COR-L47 (cell line): ENCODE measurements around the gene DIDO1.

Source experiments
- DNase-seq: peaks from one replicate; lab custom pipeline; 2025; lab: John Stamatoyannopoulos, UW

DIDO1 gene

GRCh38 chr20:62910777-62911497, 15.4 kb downstream of the DIDO1 start:
- DNase-seq, result no peak

DNA sequence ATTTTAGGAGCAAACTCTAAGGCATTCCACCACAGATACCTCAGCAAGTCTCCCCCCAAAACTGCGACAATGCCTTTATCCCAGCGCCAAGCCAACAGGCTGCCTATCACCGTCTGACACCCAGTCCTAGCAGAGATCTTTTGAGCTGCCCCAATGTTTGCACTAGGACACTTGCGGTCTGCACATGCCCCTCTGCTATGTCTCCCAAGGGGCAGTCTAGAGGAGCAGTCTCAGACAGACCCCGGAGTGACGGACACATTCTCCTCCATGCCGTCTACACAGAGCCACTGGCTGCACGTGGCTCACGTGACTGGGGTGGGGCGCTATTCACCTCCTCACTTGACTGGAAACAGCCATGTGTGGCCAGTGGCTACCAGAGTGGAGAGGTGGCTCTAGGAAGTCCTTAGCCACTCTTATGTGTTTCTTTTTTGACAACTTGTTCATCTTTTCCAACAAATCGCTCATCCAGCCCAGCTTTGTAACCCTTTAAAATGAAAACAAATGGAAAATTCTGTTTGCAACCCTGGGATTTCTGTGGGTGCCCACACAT, 16.0 kb downstream of the DIDO1 start:
- no peak for DNase-seq

GRCh38 chr20:62908971-62909791, 17.1 kb downstream of the DIDO1 start:
- DNase-seq, result peak; percentile 94

GRCh38 chr20:62907384-62908317, 18.7 kb downstream of the DIDO1 start:
- DNase-seq, result no peak

- no peak for DNase-seq
Observed at GRCh38 chr20:62906647-62907375, 19.5 kb downstream of the DIDO1 start.

- DNase-seq, result no peak
Observed at GRCh38 chr20:62906209-62906608, 20.1 kb downstream of the DIDO1 start.

DNA sequence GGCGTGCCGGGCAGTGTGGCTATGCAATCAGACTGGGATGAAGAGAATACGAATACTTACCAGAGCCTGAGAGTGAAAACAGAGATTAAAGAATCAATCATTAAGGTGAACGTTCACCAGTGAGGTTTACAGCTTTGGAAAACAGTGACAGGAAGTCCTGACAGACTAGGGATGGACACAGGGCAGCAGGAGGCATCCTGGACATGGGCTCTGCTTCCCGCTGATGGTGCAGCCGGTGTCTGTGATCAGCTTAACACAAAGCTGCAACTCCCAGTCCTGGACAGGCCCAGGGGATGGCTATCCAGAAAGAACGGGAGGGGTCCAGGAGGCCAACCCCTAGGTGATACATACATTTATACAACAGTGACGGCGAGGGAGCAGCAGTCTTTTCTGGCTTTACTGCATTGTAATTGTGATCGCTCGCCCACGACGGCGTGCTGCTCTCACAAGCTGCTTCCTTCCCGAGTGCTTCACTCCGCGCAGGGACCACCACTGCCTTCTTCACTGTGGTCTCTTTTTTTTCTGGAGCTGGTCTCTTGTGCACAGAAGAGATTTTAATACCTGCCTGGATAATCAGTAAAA, 20.7 kb downstream of the DIDO1 start:
- DNase-seq, result no peak

DNA sequence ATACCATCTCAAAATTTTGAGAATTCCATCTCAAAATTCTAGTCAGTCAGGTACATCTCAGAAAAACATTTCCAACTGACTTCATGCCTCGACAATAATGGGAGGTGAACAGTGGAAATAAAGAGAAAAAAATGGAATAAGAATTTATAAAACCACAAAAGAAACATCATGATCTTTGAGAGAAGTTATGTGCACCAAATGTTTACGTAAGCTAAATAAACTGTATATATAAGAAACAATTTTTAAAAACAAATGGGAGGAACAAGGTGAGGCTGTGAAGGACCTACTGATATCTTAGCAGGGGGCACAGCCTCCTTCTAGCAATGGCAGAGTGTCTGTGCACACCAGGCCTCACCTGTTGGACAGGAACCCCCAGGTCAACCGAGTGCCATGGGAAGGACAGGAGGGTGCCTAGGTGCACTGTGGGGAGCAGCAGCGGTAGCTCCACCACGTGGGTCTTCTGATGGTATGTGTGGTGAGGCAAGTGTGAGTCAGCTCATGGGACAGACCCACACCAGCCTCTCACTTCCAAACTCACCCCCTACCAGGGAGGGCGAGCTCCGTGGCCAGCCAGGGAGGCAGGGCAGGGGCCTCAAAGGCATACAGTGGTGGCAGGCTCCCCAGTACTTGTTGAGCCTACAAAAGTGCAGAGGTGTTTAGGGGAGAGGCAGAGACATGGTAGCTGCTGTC, 23.2 kb downstream of the DIDO1 start:
- DNase-seq, result no peak

DNA sequence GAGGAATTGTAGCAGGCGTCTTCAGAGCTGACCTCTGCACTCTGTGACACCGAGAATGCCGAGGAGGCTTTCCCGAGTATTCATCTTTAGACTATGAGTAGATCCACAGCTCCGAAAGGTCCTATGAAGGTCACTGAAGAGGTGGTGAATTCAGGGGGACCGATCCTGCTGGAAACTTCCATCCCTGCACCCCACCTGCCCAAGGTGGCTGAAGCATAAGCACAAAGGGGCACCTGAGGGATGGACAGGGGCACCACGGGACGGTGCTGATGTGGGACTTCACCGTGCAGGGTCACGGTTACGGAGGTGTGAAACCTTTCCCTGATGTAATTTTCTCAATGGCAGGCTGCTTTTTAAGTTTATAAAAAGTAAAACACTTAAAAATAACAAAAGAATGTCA, 24.4 kb downstream of the DIDO1 start:
- no peak for DNase-seq

GRCh38 chr20:62900692-62901584, 25.4 kb downstream of the DIDO1 start:
- no peak for DNase-seq

DNA sequence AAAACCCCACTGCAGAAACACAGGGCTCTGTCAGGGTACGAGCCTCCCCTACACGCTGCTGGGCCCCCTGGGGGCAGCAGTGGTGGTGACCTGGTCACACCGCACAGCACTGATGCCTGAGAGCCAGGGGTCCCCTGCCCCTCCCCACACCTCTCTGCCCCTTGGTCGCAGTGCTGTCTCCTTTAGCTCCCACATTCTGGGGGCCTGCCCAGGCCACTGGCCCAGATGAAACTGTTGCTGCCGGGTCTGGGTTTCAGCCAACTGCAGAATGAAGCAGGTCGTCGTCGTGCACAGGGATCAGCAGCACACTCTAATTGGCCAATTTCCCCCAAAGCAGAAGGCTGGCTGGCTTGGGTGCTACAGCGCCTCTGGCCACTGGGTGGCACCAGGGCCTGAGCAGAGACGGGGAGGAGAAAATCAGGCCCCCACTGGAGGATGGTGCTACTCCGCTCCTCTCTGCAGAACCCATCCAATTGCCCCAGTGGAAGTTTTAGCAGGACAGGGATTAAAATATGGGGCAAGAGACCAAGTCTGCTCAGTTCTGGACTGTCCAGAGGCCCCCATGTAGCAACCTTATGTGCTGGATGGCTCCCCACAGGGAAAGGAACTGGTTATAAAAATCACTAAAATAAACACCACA, 26.1 kb downstream of the DIDO1 start:
- DNase-seq, result peak; percentile 69

- no peak for DNase-seq
Observed at GRCh38 chr20:62899633-62900051, 26.7 kb downstream of the DIDO1 start.

- DNase-seq, result no peak
Observed at GRCh38 chr20:62898970-62899632, 27.2 kb downstream of the DIDO1 start.

DNA sequence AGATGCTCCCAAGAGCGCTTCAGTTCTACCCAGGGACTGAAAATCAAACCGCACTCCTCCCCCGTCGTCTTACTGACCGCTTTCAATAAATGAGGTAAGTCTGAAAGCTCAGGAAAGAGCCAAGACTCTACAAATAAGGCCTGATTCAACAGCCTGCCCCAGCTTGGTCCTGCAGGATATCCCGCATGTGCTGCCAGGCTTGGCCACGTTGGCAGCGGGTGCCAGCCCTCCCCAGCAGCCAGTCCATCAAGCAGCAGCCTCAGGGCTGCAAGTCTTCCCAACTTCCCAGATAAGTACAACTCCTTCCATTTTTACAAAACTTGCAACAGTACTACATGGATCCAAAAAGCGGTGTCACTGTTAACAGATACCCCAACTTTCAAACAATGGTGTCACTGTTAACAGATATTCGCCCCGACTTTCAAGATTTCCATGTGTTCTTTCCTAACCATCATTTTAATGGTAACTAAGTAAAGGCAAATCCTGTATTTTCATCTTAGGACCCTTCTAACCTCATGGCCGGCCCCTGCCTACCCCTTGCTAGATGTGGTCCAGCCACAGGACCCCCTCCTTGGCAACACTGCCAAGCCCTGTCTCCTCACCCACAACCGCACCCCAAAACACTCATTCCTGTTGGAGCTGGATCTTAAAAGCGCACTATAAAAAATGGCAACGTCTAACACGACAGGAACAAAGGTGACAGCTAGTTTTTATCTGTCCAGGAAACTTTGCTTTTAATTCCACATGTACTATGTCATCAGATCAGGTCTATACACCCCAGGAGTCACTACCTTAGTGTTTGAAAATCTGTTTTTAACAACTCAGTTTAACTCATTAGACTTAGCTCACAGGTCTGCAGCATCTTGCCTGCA, 28.0 kb downstream of the DIDO1 start:
- DNase-seq, result no peak

- DNase-seq, result no peak
Observed at GRCh38 chr20:62897666-62898065, 28.6 kb downstream of the DIDO1 start.

DNA sequence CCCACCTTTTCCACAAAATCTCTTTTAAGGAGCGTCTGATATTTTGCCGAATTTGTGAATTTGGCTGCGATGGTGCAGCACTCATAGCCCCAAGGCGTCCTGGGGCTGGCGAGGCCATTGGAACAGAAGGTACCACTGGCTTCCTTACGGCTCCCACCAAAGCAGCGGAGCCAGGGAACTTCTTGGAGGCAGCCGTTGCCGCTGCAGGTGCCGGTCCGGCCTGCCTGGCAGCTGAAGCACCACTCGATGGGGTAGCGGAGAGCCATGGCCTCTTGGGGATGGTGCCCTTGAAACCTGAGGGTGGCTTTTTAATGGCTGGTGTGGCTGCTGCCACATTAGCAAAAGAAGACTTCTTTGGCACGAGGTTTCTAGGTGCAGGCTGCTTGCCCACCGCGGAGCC, 29.8 kb downstream of the DIDO1 start:
- DNase-seq, result no peak

- no peak for DNase-seq
Observed at GRCh38 chr20:62895539-62895938, 30.8 kb downstream of the DIDO1 start.
